Endothelial cell of umbilical vein (primary cell): ENCODE results near the gene LRIG1. TPM values are rescaled to one million over a fixed set of nuclear protein-coding genes. Genes with fewer than 3 reads are reported as not detected.

Experiments
- BruUV-seq: library from RNA; stranded (reverse); fragments of 400-500 nt; replicated peaks from 2 replicates; lab custom pipeline; 2021; lab: Mats Ljungman, UMichigan
- CTCF ChIA-PET: fragments of 300-600, 350-600 bp; sonication (Branson Sonifier 250); formaldehyde crosslinking; loops from one replicate; lab custom pipeline; 2021; ENCODE audit warnings: antibody characterized with exemption, inconsistent platforms; lab: Charles Lee
- POLR2A ChIA-PET: fragments of 300-600, 350-600 bp; sonication (Branson Sonifier 250); formaldehyde crosslinking; loops from one replicate; lab custom pipeline; 2021; ENCODE audit warnings: antibody characterized with exemption, inconsistent platforms; lab: Charles Lee
- DNase-seq: peaks from one replicate; pipeline ENCODE4 v3.0.0-alpha.2; 2011; ENCODE audit warnings: low read depth, low spot score
- FAIRE-seq: peaks from 2 replicates; lab custom pipeline; 2011; peaks lifted over from hg19 to GRCh38; lab: Jason Lieb, UNC
- H2AFZ ChIP-seq: 2 replicates; pipeline ENCODE4 v1.6.0; 2012; ENCODE audit warnings: low read depth, low read length, control low read depth, inconsistent platforms
- H3K27ac ChIP-seq: 2 replicates; pipeline ENCODE4 v1.5.1; 2011; ENCODE audit warnings: low read depth, mild to moderate bottlenecking, control low read depth, low read length, moderate library complexity; ENCODE audit not compliant: insufficient read depth
- H3K27me3 ChIP-seq, 2 experiments: 2 replicates each; pipeline versions ENCODE4 v1.6.0 to v1.6.1; 2011; ENCODE audit warnings: low read length in 2 of 2, mixed read lengths in 1 of 2; ENCODE audit not compliant: control insufficient read depth in 2 of 2, insufficient read depth in 2 of 2
- H3K36me3 ChIP-seq, 2 experiments: 2 replicates in 1 of 2; 3 replicates in 1 of 2; pipeline ENCODE4 v1.5.1; 2011; ENCODE audit warnings: low read length in 2 of 2, mild to moderate bottlenecking in 1 of 2, moderate library complexity in 1 of 2; ENCODE audit not compliant: control insufficient read depth in 2 of 2, insufficient read depth in 2 of 2; ENCODE audit errors: extremely low read depth in 1 of 2
- H3K4me1 ChIP-seq: 3 replicates; pipeline ENCODE4 v1.5.1; 2011; ENCODE audit warnings: mild to moderate bottlenecking, low read length; ENCODE audit not compliant: control insufficient read depth, insufficient read depth; ENCODE audit errors: extremely low read depth
- H3K4me2 ChIP-seq: 2 replicates; pipeline ENCODE4 v1.6.1; 2011; ENCODE audit warnings: low read length, control low read depth, mixed read lengths; ENCODE audit not compliant: insufficient read depth
- H3K4me3 ChIP-seq, 3 experiments: fragments of 200-600 bp in 1 of 3; sonication (generic), shearing (Covaris generic) in 1 of 3; replicated peaks in 1 of 3; 2 replicates each; pipeline ENCODE4 v1.5.1; 2011 to 2016; ENCODE audit warnings: control low read depth in 3 of 3, low read length in 3 of 3, mild to moderate bottlenecking in 2 of 3, inconsistent platforms in 1 of 3, low read depth in 1 of 3, moderate library complexity in 1 of 3; ENCODE audit not compliant: insufficient read depth in 1 of 3
- H3K79me2 ChIP-seq: 2 replicates; pipeline ENCODE4 v1.6.0; 2012; ENCODE audit warnings: low read length, inconsistent platforms; ENCODE audit not compliant: control insufficient read depth, insufficient read depth
- H3K9ac ChIP-seq: replicated peaks from 2 replicates; pipeline ENCODE3; 2011; ENCODE audit warnings: low read length, control low read depth; ENCODE audit not compliant: insufficient read depth; ENCODE audit errors: extremely low read depth
- H3K9me1 ChIP-seq: replicated peaks from 3 replicates; pipeline ENCODE4 v1.6.0; 2011; ENCODE audit warnings: mild to moderate bottlenecking, low read length; ENCODE audit not compliant: control insufficient read depth, insufficient read depth; ENCODE audit errors: extremely low read depth
- H3K9me3 ChIP-seq: replicated peaks from 2 replicates; pipeline ENCODE4 v1.5.1; 2012; ENCODE audit warnings: low read length, inconsistent platforms; ENCODE audit not compliant: control insufficient read depth, insufficient read depth
- H4K20me1 ChIP-seq: replicated peaks from 2 replicates; pipeline ENCODE3; 2011; ENCODE audit warnings: mild to moderate bottlenecking, low read length; ENCODE audit not compliant: control insufficient read depth, insufficient read depth; ENCODE audit errors: extremely low read depth
- EZH2 ChIP-seq: IDR thresholded peaks from 2 replicates; pipeline ENCODE4 v1.6.1; 2012; ENCODE audit warnings: borderline replicate concordance, low read depth, mild to moderate bottlenecking, moderate library complexity, low read length, inconsistent platforms; ENCODE audit not compliant: severe bottlenecking
- FOS ChIP-seq: IDR thresholded peaks from 2 replicates; pipeline ENCODE4 v1.6.1; 2011; ENCODE audit warnings: mild to moderate bottlenecking, low read length, moderate library complexity, borderline replicate concordance; ENCODE audit not compliant: insufficient read depth
- GATA2 ChIP-seq: IDR thresholded peaks from 2 replicates; pipeline ENCODE4 v1.7.0; 2011; ENCODE audit warnings: low read depth, mild to moderate bottlenecking, moderate library complexity, mixed read lengths, low read length; ENCODE audit not compliant: insufficient read length, insufficient read depth
- JUN ChIP-seq: IDR thresholded peaks from 2 replicates; pipeline ENCODE4 v1.6.1; 2011; ENCODE audit warnings: borderline replicate concordance, low read depth; ENCODE audit not compliant: insufficient read length, insufficient read depth
- MYC ChIP-seq: IDR thresholded peaks from one replicate; pipeline ENCODE4 v1.6.1; 2011; ENCODE audit warnings: mild to moderate bottlenecking, low read depth, low read length
- POLR2A ChIP-seq: IDR thresholded peaks from 2 replicates; pipeline ENCODE4 v1.6.1; 2012; ENCODE audit warnings: low read depth, mild to moderate bottlenecking, control low read depth, low read length
- POLR2AphosphoS5 ChIP-seq: IDR thresholded peaks from 2 replicates; pipeline ENCODE4 v1.6.1; 2012; ENCODE audit warnings: low read depth, mild to moderate bottlenecking, control low read depth, low read length, moderate library complexity; ENCODE audit not compliant: insufficient read depth
- dilution Hi-C: fragments of 300-500 bp; cut with MboI; formaldehyde crosslinking; loops from one replicate; pipeline ENCODE4 v1.15.0; 2019; ENCODE audit warnings: low sequenced_read_pairs; ENCODE audit not compliant: extremely low pct_ligation_motif_present
- intact Hi-C: fragments of 100-400 bp; cut with micrococcal nuclease; formaldehyde crosslinking; loops from one replicate; pipeline ENCODE4 v1.10.0; 2022
- polyA plus RNA-seq, 4 experiments: library from polyadenylated mRNA; depleted of rRNA in 3 of 4; stranded (reverse) in 3 of 4; unstranded in 1 of 4; fragments of >200 nt; gene quantifications; 2 replicates each; pipeline versions ENCODE4 v1.2.1 to v1.2.3, GENCODE V29; 2011 to 2012; ENCODE audit warnings: missing spikeins in 1 of 4
- total RNA-seq: library from RNA; stranded (reverse); gene quantifications from 2 replicates; pipeline ENCODE4 v1.2.3, GENCODE V29; 2021
- TF ChIP-seq, protein P1 (sequence below), 2 donors: IDR thresholded peaks; 1 replicate in 1 of 2; 2 replicates in 1 of 2; pipeline ENCODE4 v1.5.1; 2011; ENCODE audit warnings: low read length in 2 of 2, mild to moderate bottlenecking in 2 of 2, moderate library complexity in 2 of 2, control low read depth in 1 of 2, inconsistent platforms in 1 of 2, low read depth in 1 of 2; ENCODE audit not compliant: insufficient read depth in 1 of 2; ENCODE audit errors: extremely low read depth in 1 of 2
- TF ChIP-seq, protein P2 (sequence below): IDR thresholded peaks from 2 replicates; pipeline ENCODE4 v1.6.1; 2011; ENCODE audit not compliant: insufficient read depth, insufficient read length

Gene LRIG1
- total and polyA plus RNA-seq, 2 donors (not counting 3 experiments of a cell fraction or from before 2014, with no cell fraction given), result 50.3 to 52.2 TPM

DNA sequence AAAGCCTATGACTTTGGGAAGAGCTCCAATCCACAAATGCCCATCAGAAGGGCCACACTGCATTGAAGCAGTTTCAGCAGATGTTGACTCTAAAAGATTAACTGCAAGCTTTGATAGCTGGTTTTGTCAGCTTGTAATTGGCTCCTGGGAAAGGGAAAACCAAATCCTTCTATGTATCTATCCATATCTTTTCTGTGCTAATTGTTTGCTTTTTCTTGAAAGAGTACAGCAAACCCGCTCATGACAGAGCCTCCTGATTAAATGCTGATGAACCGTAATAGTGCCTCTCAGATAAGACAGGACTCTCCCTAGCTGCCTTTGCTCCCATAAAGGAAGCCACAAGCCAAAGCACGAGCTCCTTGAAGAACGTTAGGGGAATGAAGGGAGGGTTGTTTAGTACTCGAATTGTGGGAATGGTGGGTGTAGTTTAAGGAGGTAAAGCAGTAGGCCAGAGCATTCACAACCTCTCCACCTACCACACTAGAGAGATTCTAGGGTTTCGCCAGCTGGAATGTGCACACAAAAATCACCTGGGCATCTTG lies 33.6 kb upstream of the LRIG1 start:
- no TSS peak for BruUV-seq
- H3K79me2 ChIP-seq, result no peaks in the 10 kb centered on the region
- ChIA-PET POLR2A (no interaction called here), CTCF (interaction anchor here (1.2 kb wide), 1 partner anchor 17 kb away, joined by 3 read pairs; no protein-coding TSS in a partner anchor)
- H3K9ac ChIP-seq, result no peak overlapping the region
- no peaks in the 10 kb centered on the region for H3K9me3 ChIP-seq
- no peaks in the 10 kb centered on the region for H3K4me1 ChIP-seq
- H2AFZ ChIP-seq, result no peak overlapping the region
- H3K27me3 ChIP-seq, result no peaks in the 10 kb centered on the region
- H3K4me2 ChIP-seq, result no peak overlapping the region
- H4K20me1 ChIP-seq, result no peaks in the 10 kb centered on the region
- H3K36me3 ChIP-seq, result no peaks in the 10 kb centered on the region
- dilution Hi-C loops, result no loop called here
- no peak overlapping the region for H3K4me3 ChIP-seq
- no peaks in the 10 kb centered on the region for H3K9me1 ChIP-seq
- no peak for DNase-seq
- FAIRE-seq, result no peak
- intact Hi-C loops, result no loop called here
- no peak overlapping the region for H3K27ac ChIP-seq
- TF ChIP-seq JUN (no peak), MYC (no peak), EZH2 (no peak), POLR2AphosphoS5 (no peak), POLR2A (no peak), GATA2 (no peak), FOS (no peak)
- TF ChIP-seq, protein P1, sequence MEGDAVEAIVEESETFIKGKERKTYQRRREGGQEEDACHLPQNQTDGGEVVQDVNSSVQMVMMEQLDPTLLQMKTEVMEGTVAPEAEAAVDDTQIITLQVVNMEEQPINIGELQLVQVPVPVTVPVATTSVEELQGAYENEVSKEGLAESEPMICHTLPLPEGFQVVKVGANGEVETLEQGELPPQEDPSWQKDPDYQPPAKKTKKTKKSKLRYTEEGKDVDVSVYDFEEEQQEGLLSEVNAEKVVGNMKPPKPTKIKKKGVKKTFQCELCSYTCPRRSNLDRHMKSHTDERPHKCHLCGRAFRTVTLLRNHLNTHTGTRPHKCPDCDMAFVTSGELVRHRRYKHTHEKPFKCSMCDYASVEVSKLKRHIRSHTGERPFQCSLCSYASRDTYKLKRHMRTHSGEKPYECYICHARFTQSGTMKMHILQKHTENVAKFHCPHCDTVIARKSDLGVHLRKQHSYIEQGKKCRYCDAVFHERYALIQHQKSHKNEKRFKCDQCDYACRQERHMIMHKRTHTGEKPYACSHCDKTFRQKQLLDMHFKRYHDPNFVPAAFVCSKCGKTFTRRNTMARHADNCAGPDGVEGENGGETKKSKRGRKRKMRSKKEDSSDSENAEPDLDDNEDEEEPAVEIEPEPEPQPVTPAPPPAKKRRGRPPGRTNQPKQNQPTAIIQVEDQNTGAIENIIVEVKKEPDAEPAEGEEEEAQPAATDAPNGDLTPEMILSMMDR (IDR thresholded peaks at IDR 0.05; ENCODE audit: extremely low read depth in 1 of 2, insufficient read depth in 1 of 2, low read depth in 1 of 2, low read length in 2 of 2), result no peak
- TF ChIP-seq, protein P2, sequence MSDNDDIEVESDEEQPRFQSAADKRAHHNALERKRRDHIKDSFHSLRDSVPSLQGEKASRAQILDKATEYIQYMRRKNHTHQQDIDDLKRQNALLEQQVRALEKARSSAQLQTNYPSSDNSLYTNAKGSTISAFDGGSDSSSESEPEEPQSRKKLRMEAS, result no peak
